Brain microvascular endothelial cell (primary cell): Measurements from ENCODE around the gene MYO10.

Experiments
- DNase-seq: peaks from one replicate; pipeline ENCODE4 v3.0.0-alpha.2; 2020
- H3K27ac ChIP-seq: fragments of 250-450 bp; sonication (Bioruptor Pico); 2 replicates; pipeline ENCODE4 v1.5.1; 2020; ENCODE audit warnings: mild to moderate bottlenecking, moderate library complexity
- H3K27me3 ChIP-seq: fragments of 250-450 bp; sonication (Bioruptor Pico); replicated peaks from 2 replicates; pipeline ENCODE4 v1.5.1; 2020; ENCODE audit warnings: mild to moderate bottlenecking
- H3K36me3 ChIP-seq: fragments of 250-450 bp; sonication (Bioruptor Pico); replicated peaks from 2 replicates; pipeline ENCODE4 v1.5.1; 2020; ENCODE audit warnings: mild to moderate bottlenecking
- H3K4me3 ChIP-seq: 2 replicates; pipeline ENCODE4 v1.5.1; 2011; ENCODE audit warnings: low read depth, mild to moderate bottlenecking, control low read depth, low read length, moderate library complexity
- in situ Hi-C: cut with HindIII; loops from 2 replicates; pipeline ENCODE4 v1.10.0; 2017; ENCODE audit warnings: low sequenced_read_pairs, low pct_ligation_motif_present
- TF ChIP-seq, protein P1 (sequence below): IDR thresholded peaks from 2 replicates; pipeline ENCODE4 v1.5.1; 2011; ENCODE audit warnings: low read depth, mild to moderate bottlenecking, moderate library complexity, low read length, control low read depth, inconsistent platforms; ENCODE audit errors: missing control alignments

Gene MYO10

DNA sequence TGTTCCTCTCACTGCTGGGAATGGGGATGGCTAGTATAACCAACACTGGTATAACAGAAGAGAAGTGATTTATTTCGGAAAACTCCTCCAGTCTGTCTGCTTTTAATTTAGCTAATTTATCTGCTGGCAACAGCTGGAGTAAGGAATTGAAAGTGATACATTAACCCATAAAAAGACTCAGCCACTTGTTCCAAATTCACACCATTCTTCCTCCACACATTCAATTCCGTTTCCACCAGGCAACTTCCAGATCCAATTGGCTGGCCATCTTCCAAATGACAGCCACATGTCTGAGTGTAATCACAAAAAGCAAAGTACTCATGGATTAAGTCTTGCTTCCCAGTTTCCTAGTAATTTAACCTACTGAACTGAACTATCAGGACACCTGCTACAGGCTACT lies 242.2 kb downstream of the MYO10 start:
- in situ Hi-C loops, result no loop called here
- Histone ChIP-seq H3K4me3 (no peak overlapping the region), H3K36me3 (peaks cover 56% of the 10 kb centered on the region), H3K27ac (no peak overlapping the region), H3K27me3 (no peaks in the 10 kb centered on the region)
- no peak for DNase-seq
- TF ChIP-seq, protein P1, sequence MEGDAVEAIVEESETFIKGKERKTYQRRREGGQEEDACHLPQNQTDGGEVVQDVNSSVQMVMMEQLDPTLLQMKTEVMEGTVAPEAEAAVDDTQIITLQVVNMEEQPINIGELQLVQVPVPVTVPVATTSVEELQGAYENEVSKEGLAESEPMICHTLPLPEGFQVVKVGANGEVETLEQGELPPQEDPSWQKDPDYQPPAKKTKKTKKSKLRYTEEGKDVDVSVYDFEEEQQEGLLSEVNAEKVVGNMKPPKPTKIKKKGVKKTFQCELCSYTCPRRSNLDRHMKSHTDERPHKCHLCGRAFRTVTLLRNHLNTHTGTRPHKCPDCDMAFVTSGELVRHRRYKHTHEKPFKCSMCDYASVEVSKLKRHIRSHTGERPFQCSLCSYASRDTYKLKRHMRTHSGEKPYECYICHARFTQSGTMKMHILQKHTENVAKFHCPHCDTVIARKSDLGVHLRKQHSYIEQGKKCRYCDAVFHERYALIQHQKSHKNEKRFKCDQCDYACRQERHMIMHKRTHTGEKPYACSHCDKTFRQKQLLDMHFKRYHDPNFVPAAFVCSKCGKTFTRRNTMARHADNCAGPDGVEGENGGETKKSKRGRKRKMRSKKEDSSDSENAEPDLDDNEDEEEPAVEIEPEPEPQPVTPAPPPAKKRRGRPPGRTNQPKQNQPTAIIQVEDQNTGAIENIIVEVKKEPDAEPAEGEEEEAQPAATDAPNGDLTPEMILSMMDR, result no peak

DNA sequence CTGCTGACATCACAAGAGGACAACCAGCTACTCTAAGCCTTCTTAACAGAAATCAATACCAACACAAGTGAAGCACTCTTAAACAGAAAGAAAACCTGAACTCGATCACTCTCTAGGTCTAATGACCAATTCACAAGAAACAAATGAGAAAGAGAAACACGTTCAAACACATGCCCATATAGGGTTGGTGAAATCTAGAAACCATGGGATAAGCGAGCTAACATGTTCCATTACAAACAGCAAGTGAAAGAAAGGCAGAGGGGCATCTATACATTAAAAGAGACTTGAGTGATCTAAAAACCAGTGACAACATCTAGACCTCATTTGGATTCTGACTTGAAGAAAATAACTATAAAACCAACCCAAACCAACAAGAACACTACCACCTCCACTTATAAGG lies 244.4 kb downstream of the MYO10 start:
- peaks cover 68% of the 10 kb centered on the region for H3K36me3 ChIP-seq
- TF ChIP-seq, protein P1, result no peak
- in situ Hi-C loops, result no loop called here
- DNase-seq, result no peak
- no peaks in the 10 kb centered on the region for H3K27me3 ChIP-seq
- H3K27ac ChIP-seq, result no peak overlapping the region
- no peak overlapping the region for H3K4me3 ChIP-seq

DNA sequence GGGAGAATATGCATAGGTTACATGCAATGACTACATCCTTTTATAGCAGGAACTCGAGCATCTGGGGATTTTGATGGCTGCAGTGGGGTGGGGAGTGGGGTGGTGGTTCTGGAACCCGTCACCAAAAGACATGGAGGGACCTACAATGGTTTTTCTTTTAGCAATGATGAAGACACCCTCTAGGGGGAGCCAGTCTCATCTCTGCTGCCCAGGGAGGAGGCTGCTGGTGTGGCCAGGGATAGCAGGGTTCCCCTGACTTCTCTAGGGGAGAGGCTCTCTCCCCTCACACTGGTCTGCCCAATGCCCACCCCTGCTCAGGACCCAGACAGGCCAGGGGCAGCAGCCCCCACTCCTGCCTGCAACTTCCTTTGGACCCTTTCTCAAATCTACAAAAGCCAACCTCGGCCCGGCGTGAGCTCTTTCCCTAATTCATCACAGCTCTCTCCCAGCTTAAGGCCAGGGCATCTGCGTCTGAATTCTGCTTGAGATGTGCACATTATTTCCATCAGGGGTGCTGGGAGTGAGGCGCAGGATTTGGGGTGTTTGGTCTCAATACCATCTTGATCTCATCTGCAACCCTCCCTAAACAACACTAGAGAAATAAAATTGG lies 245.7 kb downstream of the MYO10 start:
- in situ Hi-C loops, result no loop called here
- DNase-seq, result peak; percentile 51
- TF ChIP-seq, protein P1, result peak; percentile 87
- no peaks in the 10 kb centered on the region for H3K27me3 ChIP-seq
- no peak overlapping the region for H3K4me3 ChIP-seq
- H3K36me3 ChIP-seq, result peaks cover 72% of the 10 kb centered on the region
- no peak overlapping the region for H3K27ac ChIP-seq

DNA sequence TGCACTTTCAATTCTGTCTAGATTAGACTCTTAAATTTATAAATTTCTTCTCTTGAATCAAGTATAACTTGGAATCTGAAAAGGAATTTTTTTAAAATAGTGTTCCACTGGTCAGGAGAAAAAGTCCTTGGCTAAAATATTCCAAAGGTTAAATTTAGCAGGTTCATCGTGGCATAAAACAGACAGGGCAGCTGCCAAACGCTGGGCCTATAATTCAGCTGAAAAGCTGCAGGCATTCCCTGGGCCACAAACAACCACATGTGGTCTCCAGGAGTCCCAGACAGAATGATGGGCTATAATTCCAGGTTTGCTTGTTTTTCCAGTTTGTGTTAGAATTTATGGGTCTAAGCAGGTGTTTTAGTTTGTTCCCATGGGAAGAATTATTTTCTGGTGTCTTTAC lies 248.2 kb downstream of the MYO10 start:
- Histone ChIP-seq H3K27ac (no peak overlapping the region), H3K4me3 (no peak overlapping the region), H3K36me3 (peaks cover 70% of the 10 kb centered on the region), H3K27me3 (no peaks in the 10 kb centered on the region)
- in situ Hi-C loops, result no loop called here
- no peak for DNase-seq
- TF ChIP-seq, protein P1, result no peak

DNA sequence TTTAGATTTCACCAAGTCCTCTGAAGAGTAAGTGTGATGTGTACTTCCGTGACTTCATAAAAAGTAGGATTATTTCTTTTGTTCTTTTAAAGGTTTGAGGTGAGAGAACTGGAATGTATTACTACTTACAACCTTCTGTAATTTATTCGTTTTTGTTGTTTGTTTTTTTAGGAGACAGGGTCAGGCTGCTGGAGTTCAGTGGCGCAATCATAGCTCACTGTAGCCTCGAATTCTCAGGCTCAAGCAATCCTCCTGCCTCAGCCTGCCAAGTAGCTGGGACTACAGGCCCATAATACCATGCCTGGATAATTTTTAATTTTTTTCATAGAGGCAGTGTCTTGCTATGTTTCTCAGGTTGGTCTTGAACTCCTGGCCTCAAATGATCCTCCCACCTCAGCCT lies 251.0 kb downstream of the MYO10 start:
- DNase-seq, result no peak
- in situ Hi-C loops, result no loop called here
- Histone ChIP-seq H3K27ac (no peak overlapping the region), H3K36me3 (peaks cover 79% of the 10 kb centered on the region), H3K4me3 (no peak overlapping the region), H3K27me3 (no peaks in the 10 kb centered on the region)
- TF ChIP-seq, protein P1, result no peak

DNA sequence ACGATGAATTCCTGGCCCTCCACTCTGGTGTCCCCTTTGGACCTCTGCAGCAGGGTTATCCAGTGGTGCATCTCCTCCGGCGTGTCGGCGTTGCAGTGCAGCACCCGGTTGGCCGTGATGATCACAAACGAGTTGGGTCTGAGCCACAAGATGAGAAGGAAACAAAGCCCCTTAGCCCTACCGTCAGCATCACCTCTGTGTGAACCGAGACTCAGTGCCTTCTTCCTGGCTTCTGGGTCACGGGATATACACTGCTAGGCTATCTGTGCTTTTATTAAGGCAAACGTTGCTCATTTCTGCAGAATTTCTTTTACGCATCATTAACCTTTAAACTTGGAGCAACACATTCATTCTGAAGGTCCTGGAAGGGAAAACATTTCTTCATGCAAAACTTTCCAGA lies 254.2 kb downstream of the MYO10 start:
- in situ Hi-C loops, result no loop called here

More for the DNA sequence above, 254.2 kb downstream of the MYO10 start:
- H3K36me3 ChIP-seq, result peaks cover 81% of the 10 kb centered on the region
- DNase-seq, result no peak
- no peak overlapping the region for H3K4me3 ChIP-seq
- H3K27ac ChIP-seq, result no peak overlapping the region
- TF ChIP-seq, protein P1, result no peak
- H3K27me3 ChIP-seq, result no peaks in the 10 kb centered on the region
